DMS153 treated with DMSO at 0.1 percent for 48 hours (cell line): Measurements from ENCODE around the gene DBNL.

Source experiments
- DNase-seq: peaks from one replicate; lab custom pipeline; 2025; ENCODE audit not compliant: unreplicated experiment; lab: John Stamatoyannopoulos, UW

Gene DBNL

GRCh38 chr7:44076101-44076895, 31.8 kb downstream of the DBNL start:
- no peak for DNase-seq

GRCh38 chr7:44077061-44077460, 32.6 kb downstream of the DBNL start:
- DNase-seq, result no peak

- no peak for DNase-seq
These were observed 33.2 kb downstream of the DBNL start for GRCh38 chr7:44077681-44078091.

- no peak for DNase-seq
These were observed 34.0 kb downstream of the DBNL start for GRCh38 chr7:44078521-44078920.

- no peak for DNase-seq
These were observed 35.0 kb downstream of the DBNL start for GRCh38 chr7:44079331-44080021.

- DNase-seq, result no peak
These were observed 35.6 kb downstream of the DBNL start for GRCh38 chr7:44080118-44080517.

- DNase-seq, result no peak
These were observed 36.3 kb downstream of the DBNL start for GRCh38 chr7:44080686-44081265.

GRCh38 chr7:44081266-44081748, 36.8 kb downstream of the DBNL start:
- DNase-seq, result no peak

GRCh38 chr7:44082541-44083207, 38.2 kb downstream of the DBNL start:
- peak; percentile 99 for DNase-seq

- no peak for DNase-seq
These were observed 39.3 kb downstream of the DBNL start for GRCh38 chr7:44083796-44084195.

- DNase-seq, result no peak
These were observed 40.2 kb downstream of the DBNL start for GRCh38 chr7:44084701-44085100.

GRCh38 chr7:44085546-44085945, 41.0 kb downstream of the DBNL start:
- DNase-seq, result no peak

GRCh38 chr7:44086627-44087026, 42.1 kb downstream of the DBNL start:
- DNase-seq, result no peak

GRCh38 chr7:44087911-44088838, 43.7 kb downstream of the DBNL start:
- DNase-seq, result no peak

- no peak for DNase-seq
These were observed 48.7 kb downstream of the DBNL start for GRCh38 chr7:44093102-44093641.

GRCh38 chr7:44094365-44094764, 49.9 kb downstream of the DBNL start:
- no peak for DNase-seq

GRCh38 chr7:44094883-44095592, 50.5 kb downstream of the DBNL start:
- DNase-seq, result no peak

- no peak for DNase-seq
These were observed 51.3 kb downstream of the DBNL start for GRCh38 chr7:44095781-44096180.

- DNase-seq, result no peak
These were observed 51.9 kb downstream of the DBNL start for GRCh38 chr7:44096326-44096881.
